Skeletal muscle cell (primary cell): ENCODE results near the gene COX8A.

ENCODE experiments used
- DNase-seq: peaks from one replicate; pipeline ENCODE4 v3.0.0-alpha.2; 2010; ENCODE audit warnings: low read depth
- H3K4me3 ChIP-seq: 2 replicates; pipeline ENCODE4 v1.5.1; 2011; ENCODE audit warnings: low read depth, mild to moderate bottlenecking, control low read depth, low read length, moderate library complexity

COX8A gene

GRCh38 chr11:64015935-64016845 is 41.8 kb downstream of the COX8A start:
- no peak overlapping the region for H3K4me3 ChIP-seq
- DNase-seq: no peak

DNA sequence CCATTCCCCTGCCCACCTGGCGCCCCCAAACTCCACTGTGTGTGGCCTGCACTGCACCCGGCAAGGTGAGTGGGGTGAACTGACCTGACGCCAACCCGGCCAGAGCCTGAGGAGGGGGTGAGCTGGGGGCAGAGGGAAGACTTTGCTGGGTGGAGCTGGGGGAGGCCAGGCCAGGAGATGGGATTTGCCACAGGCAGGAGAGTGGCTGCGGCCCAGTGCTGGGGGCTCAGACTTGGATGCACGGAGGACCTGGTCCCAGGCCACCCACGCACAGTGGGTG is 43.5 kb downstream of the COX8A start:
- DNase-seq: no peak

GRCh38 chr11:64018310-64018709 is 43.9 kb downstream of the COX8A start:
- H3K4me3 ChIP-seq: no peak overlapping the region
- DNase-seq: no peak

More for the DNA sequence above, 43.5 kb downstream of the COX8A start:
- no peak overlapping the region for H3K4me3 ChIP-seq

- no peak overlapping the region for H3K4me3 ChIP-seq
- no peak for DNase-seq
Observed at GRCh38 chr11:64019106-64020037, 45.0 kb downstream of the COX8A start.

DNA sequence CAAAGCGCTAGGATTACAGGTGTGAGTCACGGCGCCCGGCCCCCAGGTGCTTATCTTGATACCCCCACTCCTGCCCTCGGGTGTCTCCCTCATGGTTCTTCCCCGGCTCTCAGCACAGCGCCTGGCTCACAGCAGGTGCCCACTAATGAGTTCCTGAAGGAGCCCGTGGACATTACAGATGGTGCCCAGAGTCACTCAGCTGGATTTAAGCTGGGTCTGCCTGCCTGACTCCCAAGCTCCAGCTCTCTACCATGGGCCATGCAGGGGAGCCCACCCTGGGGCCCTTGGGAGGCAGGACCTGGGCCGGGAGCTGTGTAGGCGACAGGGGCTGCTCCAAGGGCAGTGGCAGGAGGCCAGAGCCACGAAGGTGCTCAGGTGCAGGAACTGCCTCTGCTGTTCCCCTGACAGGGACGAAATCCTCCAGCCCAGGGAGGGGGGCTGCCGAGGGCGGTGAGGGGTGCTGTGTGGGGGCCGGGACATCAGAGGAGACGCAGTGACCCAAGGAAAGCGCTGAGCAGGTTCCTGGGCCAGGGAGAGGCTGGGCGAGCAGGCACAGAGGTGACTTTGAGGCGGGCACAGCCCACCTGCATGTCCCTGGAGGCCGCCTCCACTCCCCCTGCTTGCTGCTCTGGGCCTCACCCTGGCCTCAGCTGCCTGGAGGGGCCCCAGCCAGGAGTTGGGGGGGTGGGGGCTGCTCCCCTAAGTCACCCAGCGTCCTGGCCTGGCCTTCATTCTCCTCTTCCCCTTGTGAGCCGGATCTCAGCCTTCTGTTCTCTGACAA is 46.7 kb downstream of the COX8A start:
- no peak for DNase-seq
- H3K4me3 ChIP-seq: no peak overlapping the region

GRCh38 chr11:64021757-64022093 is 47.3 kb downstream of the COX8A start:
- no peak overlapping the region for H3K4me3 ChIP-seq
- no peak for DNase-seq

- DNase-seq: no peak
- H3K4me3 ChIP-seq: no peak overlapping the region
Observed at GRCh38 chr11:64022125-64022784, 47.8 kb downstream of the COX8A start.

- H3K4me3 ChIP-seq: no peak overlapping the region
- DNase-seq: no peak
Observed at GRCh38 chr11:64023712-64024710, 49.6 kb downstream of the COX8A start.

- no peak for DNase-seq
- no peak overlapping the region for H3K4me3 ChIP-seq
Observed at GRCh38 chr11:64025205-64025604, 50.8 kb downstream of the COX8A start.
